Upper lobe of right lung (tissue), 1 donor: ENCODE data around the gene PTPRT. TPM values are rescaled to one million over a fixed set of nuclear protein-coding genes. Genes with fewer than 3 reads are reported as not detected.

Experiments
- ATAC-seq: fragments of 200-7000 bp; cut with Tn5 transposase; one replicate; pipeline ENCODE4 v1.9.1; 2020; ENCODE audit warnings: mild to moderate bottlenecking, moderate library complexity
- DNase-seq: peaks from one replicate; pipeline ENCODE4 v3.0.0-alpha.2; 2020
- H3K27ac ChIP-seq: fragments of 200-600 bp; one replicate; pipeline ENCODE4 v1.8.0; 2022
- H3K27me3 ChIP-seq: fragments of 200-600 bp; one replicate; pipeline ENCODE4 v1.8.0; 2022; ENCODE audit warnings: mild to moderate bottlenecking
- H3K36me3 ChIP-seq: fragments of 200-600 bp; one replicate; pipeline ENCODE4 v1.8.0; 2022
- H3K4me1 ChIP-seq: fragments of 200-600 bp; one replicate; pipeline ENCODE4 v1.8.0; 2022
- H3K4me3 ChIP-seq: fragments of 200-600 bp; one replicate; pipeline ENCODE4 v1.8.0; 2022; ENCODE audit warnings: mild to moderate bottlenecking
- H3K9me3 ChIP-seq: fragments of 200-600 bp; one replicate; pipeline ENCODE4 v1.8.0; 2022
- CTCF ChIP-seq: fragments of 200-600 bp; IDR thresholded peaks from one replicate; pipeline ENCODE4 v1.8.0; 2022; ENCODE audit warnings: antibody characterized with exemption
- intact Hi-C: fragments of 100-400 bp; cut with DNase I; formaldehyde crosslinking; loops from one replicate; pipeline ENCODE4 v1.11.0; 2022
- total RNA-seq: library from RNA; stranded (reverse); fragmentation: NEBNext Ultra II Directional; extraction: Animal tissue kit (Norgen Biotek cat#: 25700); gene quantifications from one replicate; pipeline ENCODE4 v1.2.1, GENCODE V29; 2021
- donor health status: DM: no; HTN: yes; CAD: no; lungs with severe emphysema.

Gene PTPRT
- total RNA-seq, 1 donor from 2014 or later = 0.46 TPM

GRCh38 chr20:42516692-42517091, 673.0 kb downstream of the PTPRT start:
- no peaks in the 10 kb centered on the region for H3K36me3 ChIP-seq
- H3K9me3 ChIP-seq = no peaks in the 10 kb centered on the region
- no peaks in the 10 kb centered on the region for H3K27me3 ChIP-seq
- no peak overlapping the region for H3K27ac ChIP-seq
- H3K4me1 ChIP-seq = no peaks in the 10 kb centered on the region
- intact Hi-C loops = no loop called here
- ATAC-seq (no peak), DNase-seq (no peak)
- no peak for TF ChIP-seq CTCF
- no peak overlapping the region for H3K4me3 ChIP-seq

- ATAC-seq (no peak), DNase-seq (no peak)
- H3K36me3 ChIP-seq = no peaks in the 10 kb centered on the region
- TF ChIP-seq CTCF = no peak
- no peak overlapping the region for H3K4me3 ChIP-seq
- no peaks in the 10 kb centered on the region for H3K27me3 ChIP-seq
- no peaks in the 10 kb centered on the region for H3K9me3 ChIP-seq
- no peak overlapping the region for H3K27ac ChIP-seq
- intact Hi-C loops = no loop called here
- no peaks in the 10 kb centered on the region for H3K4me1 ChIP-seq
These were observed 679.0 kb downstream of the PTPRT start for GRCh38 chr20:42510686-42511085.

GRCh38 chr20:42507874-42508273, 681.8 kb downstream of the PTPRT start:
- Histone ChIP-seq H3K4me3 (no peak overlapping the region), H3K4me1 (no peaks in the 10 kb centered on the region), H3K9me3 (no peaks in the 10 kb centered on the region), H3K27ac (no peak overlapping the region), H3K36me3 (no peaks in the 10 kb centered on the region), H3K27me3 (no peaks in the 10 kb centered on the region)
- DNase-seq (no peak), ATAC-seq (no peak)
- no peak for TF ChIP-seq CTCF
- intact Hi-C loops = no loop called here

GRCh38 chr20:42506397-42506796, 683.3 kb downstream of the PTPRT start:
- ATAC-seq (no peak), DNase-seq (no peak)
- Histone ChIP-seq H3K9me3 (no peaks in the 10 kb centered on the region), H3K27ac (no peak overlapping the region), H3K27me3 (no peaks in the 10 kb centered on the region), H3K4me1 (no peaks in the 10 kb centered on the region), H3K4me3 (no peak overlapping the region), H3K36me3 (no peaks in the 10 kb centered on the region)
- intact Hi-C loops = no loop called here
- TF ChIP-seq CTCF = no peak

- no peak for ATAC-seq
These were observed 687.1 kb downstream of the PTPRT start for GRCh38 chr20:42502591-42502990.

More at GRCh38 chr20:42502591-42502990, 687.1 kb downstream of the PTPRT start:
- DNase-seq = no peak
- no peak for TF ChIP-seq CTCF
- no peaks in the 10 kb centered on the region for H3K4me1 ChIP-seq
- H3K9me3 ChIP-seq = no peaks in the 10 kb centered on the region
- H3K27me3 ChIP-seq = no peaks in the 10 kb centered on the region
- no peak overlapping the region for H3K4me3 ChIP-seq
- H3K36me3 ChIP-seq = no peaks in the 10 kb centered on the region
- intact Hi-C loops = no loop called here
- no peak overlapping the region for H3K27ac ChIP-seq
